Measurements from ENCODE around the gene SLC8A2.

Gene SLC8A2

GRCh38 chr19:47471733-47472457, at the start of gene SLC8A2:
Gene SLC8A2 (minus strand): TSS chr19:47471893. CDS start chr19:47466403, 5,490 bp downstream.
- H3K27me3 Mint-ChIP-seq (ENCODE audit: low read depth), result peaks cover 35% of the 10 kb centered on the region
- no peak within 1 kb of the TSS for H3K27ac Mint-ChIP-seq
- no peaks in the 10 kb centered on the region for H3K9me3 Mint-ChIP-seq

GRCh38 chr19:47520839-47521238, 49.1 kb upstream of the SLC8A2 start:
- peaks cover 9% of the 10 kb centered on the region for H3K27me3 Mint-ChIP-seq (ENCODE audit: low read depth)
- DNase-seq (ENCODE audit: low spot score), result no peak
- H3K4me1 Mint-ChIP-seq (ENCODE audit: low read depth), result peaks cover 49% of the 10 kb centered on the region
- H3K27ac Mint-ChIP-seq, result no peak overlapping the region
- no peaks in the 10 kb centered on the region for H3K36me3 Mint-ChIP-seq (ENCODE audit: low read depth)
- no peak overlapping the region for H3K4me3 Mint-ChIP-seq
- H3K9me3 Mint-ChIP-seq, result no peaks in the 10 kb centered on the region

More at GRCh38 chr19:47471733-47472457, at the start of gene SLC8A2:
- DNase-seq (ENCODE audit: low spot score), result peak; percentile 55
- Mint-ChIP-seq H3K4me1 (ENCODE audit: low read depth) (peaks cover 3% of the 10 kb centered on the region), H3K4me3 (no peak within 1 kb of the TSS), H3K36me3 (ENCODE audit: low read depth) (no peaks in the 10 kb centered on the region)

- peaks cover 9% of the 10 kb centered on the region for H3K27me3 Mint-ChIP-seq (ENCODE audit: low read depth)
- H3K4me3 Mint-ChIP-seq, result no peak overlapping the region
- DNase-seq (ENCODE audit: low spot score), result no peak
- H3K4me1 Mint-ChIP-seq (ENCODE audit: low read depth), result peaks cover 49% of the 10 kb centered on the region
- H3K36me3 Mint-ChIP-seq (ENCODE audit: low read depth), result no peaks in the 10 kb centered on the region
- no peak overlapping the region for H3K27ac Mint-ChIP-seq
- H3K9me3 Mint-ChIP-seq, result no peaks in the 10 kb centered on the region
These were observed 48.7 kb upstream of the SLC8A2 start for GRCh38 chr19:47520343-47520806.

GRCh38 chr19:47518854-47519253, 47.2 kb upstream of the SLC8A2 start:
- peaks cover 6% of the 10 kb centered on the region for H3K27me3 Mint-ChIP-seq (ENCODE audit: low read depth)
- H3K4me1 Mint-ChIP-seq (ENCODE audit: low read depth), result peaks cover 51% of the 10 kb centered on the region
- peaks cover 4% of the 10 kb centered on the region for H3K36me3 Mint-ChIP-seq (ENCODE audit: low read depth)
- DNase-seq (ENCODE audit: low spot score), result no peak
- H3K27ac Mint-ChIP-seq, result peak overlapping the region; percentile 60
- H3K9me3 Mint-ChIP-seq, result no peaks in the 10 kb centered on the region
- H3K4me3 Mint-ChIP-seq, result no peak overlapping the region

GRCh38 chr19:47518139-47518538, 46.4 kb upstream of the SLC8A2 start:
- Mint-ChIP-seq H3K4me1 (ENCODE audit: low read depth) (peaks cover 53% of the 10 kb centered on the region), H3K27me3 (ENCODE audit: low read depth) (no peaks in the 10 kb centered on the region), H3K36me3 (ENCODE audit: low read depth) (peaks cover 4% of the 10 kb centered on the region), H3K9me3 (no peaks in the 10 kb centered on the region), H3K27ac (peak overlapping the region; percentile 75), H3K4me3 (peak overlapping the region; percentile 63)
- DNase-seq (ENCODE audit: low spot score), result peak; percentile 69

- no peaks in the 10 kb centered on the region for H3K9me3 Mint-ChIP-seq
- H3K27ac Mint-ChIP-seq, result peak within 1 kb of the TSS; percentile 98
- peak; percentile 100 for DNase-seq (ENCODE audit: low spot score)
- H3K4me3 Mint-ChIP-seq, result peak within 1 kb of the TSS; percentile 98
- no peaks in the 10 kb centered on the region for H3K27me3 Mint-ChIP-seq (ENCODE audit: low read depth)
- peaks cover 53% of the 10 kb centered on the region for H3K4me1 Mint-ChIP-seq (ENCODE audit: low read depth)
- H3K36me3 Mint-ChIP-seq (ENCODE audit: low read depth), result peaks cover 6% of the 10 kb centered on the region
These were observed 43.3 kb upstream of the SLC8A2 start, which contains the start of gene NAPA for GRCh38 chr19:47514869-47515588. Gene NAPA (minus strand): TSS chr19:47515063. CDS start chr19:47514940, 123 bp downstream.

DNA sequence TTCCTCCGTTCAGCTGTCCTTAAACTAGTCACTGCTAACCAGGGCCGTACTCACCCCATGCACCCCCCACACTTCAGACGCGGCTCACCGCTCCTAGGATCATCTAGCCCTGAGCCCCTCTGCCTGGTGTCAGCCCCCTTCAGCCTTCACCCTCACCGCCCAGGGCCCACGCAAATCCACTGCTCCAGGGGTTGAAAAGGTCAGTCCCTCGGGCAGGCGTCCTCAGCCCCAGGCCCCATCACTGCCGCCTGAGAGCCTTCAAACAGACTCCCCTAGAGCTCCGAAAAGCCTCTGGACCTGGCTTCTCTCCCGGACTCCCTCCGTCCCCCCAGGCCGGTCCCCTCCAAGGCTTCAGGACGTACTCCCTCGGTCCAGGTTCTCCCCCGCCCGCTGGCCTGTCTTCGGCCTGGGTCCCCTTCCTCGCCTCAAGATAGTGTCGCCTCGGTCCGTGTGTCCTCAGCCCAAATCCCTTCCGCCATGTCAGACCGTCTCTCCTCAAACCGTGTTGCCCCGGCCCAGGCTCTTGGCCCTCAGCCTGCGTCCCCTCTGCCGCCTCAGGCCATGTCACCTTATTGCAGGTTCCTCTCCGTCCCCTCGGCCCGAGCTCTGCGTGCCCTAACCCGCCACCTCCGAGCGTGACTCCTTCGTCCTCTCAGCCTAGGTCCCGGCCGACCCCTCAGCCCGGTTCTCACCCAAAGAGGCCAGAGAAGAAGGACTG, 42.6 kb upstream of the SLC8A2 start:
- Mint-ChIP-seq H3K36me3 (ENCODE audit: low read depth) (peaks cover 6% of the 10 kb centered on the region), H3K27ac (peak overlapping the region; percentile 98), H3K4me1 (ENCODE audit: low read depth) (peaks cover 50% of the 10 kb centered on the region), H3K4me3 (peak overlapping the region; percentile 98), H3K9me3 (no peaks in the 10 kb centered on the region), H3K27me3 (ENCODE audit: low read depth) (no peaks in the 10 kb centered on the region)
- no peak for DNase-seq (ENCODE audit: low spot score)

DNA sequence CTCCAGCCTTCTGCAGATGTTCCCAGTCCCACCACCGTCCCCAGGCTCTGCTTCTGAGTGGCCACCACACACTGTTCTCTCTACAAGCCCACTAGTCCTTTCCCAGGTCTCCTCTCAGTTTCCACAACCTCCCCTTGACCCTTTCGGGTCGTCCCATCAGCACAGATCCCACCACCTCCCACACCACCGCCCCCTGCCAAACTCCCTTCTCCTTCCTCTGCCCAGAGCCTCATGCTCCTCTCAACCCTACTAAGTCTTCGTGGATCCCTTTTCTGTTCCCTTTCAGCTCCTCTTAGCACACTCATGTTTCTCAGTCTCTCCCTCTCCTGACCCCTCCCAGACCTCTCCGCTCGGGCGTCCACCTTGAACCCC, 41.2 kb upstream of the SLC8A2 start:
- Mint-ChIP-seq H3K4me1 (ENCODE audit: low read depth) (peaks cover 39% of the 10 kb centered on the region), H3K27me3 (ENCODE audit: low read depth) (no peaks in the 10 kb centered on the region), H3K36me3 (ENCODE audit: low read depth) (peaks cover 6% of the 10 kb centered on the region), H3K9me3 (no peaks in the 10 kb centered on the region), H3K27ac (peak overlapping the region; percentile 77), H3K4me3 (peak overlapping the region; percentile 98)
- no peak for DNase-seq (ENCODE audit: low spot score)

DNA sequence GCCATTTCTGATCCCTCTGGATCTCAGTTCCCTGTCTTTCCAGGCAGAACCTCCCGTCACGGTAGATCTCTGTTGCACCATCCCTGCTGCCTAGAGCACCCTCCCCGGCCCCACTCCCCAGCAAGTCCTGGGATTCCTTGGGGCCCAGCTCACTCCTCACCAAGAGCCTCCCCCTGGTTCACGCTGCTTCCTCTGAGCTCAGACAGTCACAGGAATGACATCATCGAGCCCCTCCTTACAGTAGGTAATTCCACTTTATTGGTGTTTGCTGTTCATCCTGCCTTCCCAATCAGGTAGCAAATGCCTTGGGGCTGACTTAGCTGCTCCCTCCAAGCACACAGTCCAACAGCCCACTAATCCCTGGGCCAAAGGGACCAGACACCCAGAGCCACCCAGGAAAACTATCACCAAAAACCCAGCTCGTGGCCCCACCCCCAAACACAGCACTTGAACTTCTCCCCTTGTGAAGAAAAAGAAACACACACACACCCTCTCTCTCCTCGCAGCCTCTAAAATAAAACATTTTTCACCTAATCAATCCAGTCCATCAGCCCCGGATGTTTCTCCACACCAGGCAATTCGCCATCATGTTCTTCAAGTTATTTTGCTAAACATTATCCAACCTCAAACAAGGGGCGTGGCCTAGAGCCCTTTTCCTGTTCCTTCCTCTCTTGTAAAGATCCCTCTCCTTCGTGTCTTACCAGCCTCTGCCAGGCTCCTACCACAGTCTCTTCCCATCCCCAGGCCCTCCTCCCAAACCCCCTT, 40.7 kb upstream of the SLC8A2 start:
- Mint-ChIP-seq H3K36me3 (ENCODE audit: low read depth) (peaks cover 6% of the 10 kb centered on the region), H3K27me3 (ENCODE audit: low read depth) (no peaks in the 10 kb centered on the region), H3K9me3 (no peaks in the 10 kb centered on the region), H3K27ac (peak overlapping the region; percentile 77), H3K4me3 (peak overlapping the region; percentile 98), H3K4me1 (ENCODE audit: low read depth) (peaks cover 35% of the 10 kb centered on the region)
- no peak for DNase-seq (ENCODE audit: low spot score)

DNA sequence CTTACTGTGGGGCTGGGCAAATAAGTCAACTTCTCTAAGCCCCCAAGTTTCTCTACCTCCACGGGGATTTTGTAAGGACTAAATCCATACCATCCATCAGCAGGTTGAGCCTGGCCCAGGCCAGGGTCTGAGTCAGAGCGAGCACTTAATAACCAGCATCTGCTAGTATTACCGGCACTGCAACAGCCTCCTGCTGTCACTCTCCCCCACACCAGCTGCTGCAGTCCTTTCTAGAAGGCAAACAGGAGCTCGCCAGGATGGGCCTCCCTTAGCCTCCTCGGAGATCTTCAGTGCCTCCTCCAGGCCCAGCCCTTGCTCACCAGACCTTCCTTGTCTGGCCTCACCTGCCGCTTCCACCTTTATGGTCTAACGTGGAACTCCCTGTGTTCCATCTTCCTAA, 40.0 kb upstream of the SLC8A2 start:
- H3K4me1 Mint-ChIP-seq (ENCODE audit: low read depth), result peaks cover 29% of the 10 kb centered on the region
- H3K9me3 Mint-ChIP-seq, result no peaks in the 10 kb centered on the region
- no peaks in the 10 kb centered on the region for H3K27me3 Mint-ChIP-seq (ENCODE audit: low read depth)
- no peak for DNase-seq (ENCODE audit: low spot score)
- H3K4me3 Mint-ChIP-seq, result peak overlapping the region; percentile 98
- H3K27ac Mint-ChIP-seq, result peak overlapping the region; percentile 77
- H3K36me3 Mint-ChIP-seq (ENCODE audit: low read depth), result peaks cover 6% of the 10 kb centered on the region

DNA sequence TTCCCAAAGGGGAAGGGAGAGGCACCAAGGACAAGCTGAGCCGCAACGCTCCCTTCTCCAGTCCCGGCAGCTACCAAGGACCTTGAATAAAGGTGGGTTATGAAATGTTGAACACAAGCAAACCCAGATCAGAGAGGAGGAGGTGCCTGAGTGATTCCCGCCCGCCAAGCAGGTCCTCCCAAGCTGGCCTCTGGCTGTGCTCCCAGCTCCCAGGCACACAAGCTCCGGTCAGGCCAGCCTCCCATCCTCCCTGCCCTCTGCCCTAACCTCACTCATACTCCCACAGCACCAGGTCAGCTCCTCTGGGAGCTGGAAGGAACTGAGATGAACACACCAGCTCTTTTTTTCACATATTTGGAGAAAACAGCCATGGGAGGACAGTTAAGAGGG, 39.4 kb upstream of the SLC8A2 start:
- Mint-ChIP-seq H3K27me3 (ENCODE audit: low read depth) (no peaks in the 10 kb centered on the region), H3K4me3 (no peak overlapping the region), H3K27ac (no peak overlapping the region), H3K9me3 (no peaks in the 10 kb centered on the region), H3K4me1 (ENCODE audit: low read depth) (peaks cover 23% of the 10 kb centered on the region), H3K36me3 (ENCODE audit: low read depth) (peaks cover 6% of the 10 kb centered on the region)
- DNase-seq (ENCODE audit: low spot score), result no peak

- H3K4me1 Mint-ChIP-seq (ENCODE audit: low read depth), result peaks cover 21% of the 10 kb centered on the region
- H3K27ac Mint-ChIP-seq, result peak overlapping the region; percentile 11
- H3K36me3 Mint-ChIP-seq (ENCODE audit: low read depth), result peaks cover 6% of the 10 kb centered on the region
- no peak overlapping the region for H3K4me3 Mint-ChIP-seq
- no peaks in the 10 kb centered on the region for H3K27me3 Mint-ChIP-seq (ENCODE audit: low read depth)
- no peaks in the 10 kb centered on the region for H3K9me3 Mint-ChIP-seq
- no peak for DNase-seq (ENCODE audit: low spot score)
These were observed 38.9 kb upstream of the SLC8A2 start for GRCh38 chr19:47510516-47511127.

GRCh38 chr19:47509973-47510372, 38.3 kb upstream of the SLC8A2 start:
- H3K27ac Mint-ChIP-seq, result peak overlapping the region; percentile 11
- no peaks in the 10 kb centered on the region for H3K9me3 Mint-ChIP-seq
- H3K36me3 Mint-ChIP-seq (ENCODE audit: low read depth), result peaks cover 6% of the 10 kb centered on the region
- no peaks in the 10 kb centered on the region for H3K27me3 Mint-ChIP-seq (ENCODE audit: low read depth)
- no peak overlapping the region for H3K4me3 Mint-ChIP-seq
- no peak for DNase-seq (ENCODE audit: low spot score)
- H3K4me1 Mint-ChIP-seq (ENCODE audit: low read depth), result peaks cover 21% of the 10 kb centered on the region

Data from T-helper 2 cell treated with Interferon-gamma antibody and Interleukin-4, amounts not matched to agents 5 μg/mL and 100 μg/mL, for 36 hours (primary cell).